ENCODE data around the gene GYPC.
"Not testable (repeated sequence)": the region's sequence is repeated elsewhere in the genome, so short reads cannot be mapped to it uniquely, and the experiment has no call there.

The GYPC gene

DNA sequence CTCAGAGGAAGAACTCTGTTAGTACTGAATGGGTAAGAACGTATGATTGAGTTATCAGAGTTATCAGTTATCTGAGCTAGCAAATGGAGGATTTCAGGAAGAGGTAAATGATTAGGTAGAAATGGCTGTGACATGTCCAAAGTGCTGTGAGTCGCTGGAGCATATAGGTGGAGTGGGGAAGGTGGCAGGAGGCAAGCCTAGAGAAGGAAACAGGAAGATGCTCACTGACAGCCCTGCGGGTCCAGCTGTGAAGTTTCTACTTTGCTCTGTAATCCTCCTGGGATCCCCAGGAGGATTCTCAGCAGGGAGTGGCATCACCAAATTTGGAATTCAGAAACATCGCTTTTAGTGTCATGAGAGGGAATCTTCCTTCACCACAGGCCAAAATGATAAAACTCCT, 52.0 kb downstream of the GYPC start:
- Histone ChIP-seq H3K9me3 (ENCODE audit: low read depth, low read length) (no peaks in the 10 kb centered on the region), H3K27ac (no peak overlapping the region), H3K36me3 (ENCODE audit: insufficient read depth, low read length) (no peaks in the 10 kb centered on the region), H3K4me3 (no peak overlapping the region), H3K9ac (ENCODE audit: insufficient read length) (no peak overlapping the region)
- DNase-seq (ENCODE audit: low read depth, low spot score): no peak
- TF ChIP-seq EZH2 (IDR thresholded peaks at IDR 0.05): no peak
- TF ChIP-seq FOXP2 (optimal IDR thresholded peaks at IDR 0.05; ENCODE audit: control extremely low read depth, extremely low read length, insufficient read depth): no peak
- TF ChIP-seq POLR2AphosphoS5 (IDR thresholded peaks at IDR 0.05; ENCODE audit: borderline replicate concordance, low read depth, low read length): no peak

DNA sequence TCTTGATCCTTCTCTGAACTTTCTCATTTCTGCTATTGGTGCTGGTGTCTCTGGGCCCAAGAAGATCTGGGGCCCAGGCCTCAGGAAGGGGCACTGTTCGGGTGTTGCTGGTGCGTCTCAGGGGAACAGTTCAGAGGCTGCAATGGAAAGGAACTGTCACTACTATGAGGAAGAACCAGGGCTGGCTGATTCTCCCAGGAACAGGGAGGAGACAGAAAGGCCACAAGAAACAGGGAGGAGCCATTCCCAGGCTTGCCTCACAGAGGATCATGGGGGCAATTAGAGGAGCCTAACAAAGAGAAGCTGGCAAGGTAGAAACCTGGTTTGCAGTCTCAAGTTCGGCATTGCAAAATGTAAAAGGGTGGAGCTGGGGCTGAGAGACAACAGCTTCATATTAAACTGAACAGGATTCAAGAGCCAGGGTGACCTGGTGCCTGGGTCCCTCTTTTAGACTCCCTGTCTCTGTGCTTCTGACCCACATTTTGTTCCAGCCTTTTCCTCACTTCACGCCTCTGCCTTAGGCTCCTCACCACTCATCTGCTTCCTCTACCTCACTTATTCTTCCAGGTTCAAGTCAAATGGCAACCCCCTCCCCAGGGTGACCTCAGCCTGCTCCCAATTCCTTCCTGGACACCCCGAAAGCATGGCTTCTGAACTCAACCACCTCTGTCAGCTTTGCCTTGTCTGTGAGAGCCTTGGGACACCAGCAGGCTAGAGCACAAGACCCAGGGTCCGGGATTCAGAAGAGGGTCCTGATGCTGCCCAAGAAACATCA, 58.4 kb downstream of the GYPC start:
- Histone ChIP-seq H3K9me3 (ENCODE audit: low read depth, low read length) (no peaks in the 10 kb centered on the region), H3K36me3 (ENCODE audit: insufficient read depth, low read length) (no peaks in the 10 kb centered on the region), H3K9ac (ENCODE audit: insufficient read length) (no peak overlapping the region), H3K4me3 (no peak overlapping the region), H3K27ac (no peak overlapping the region)
- DNase-seq (ENCODE audit: low read depth, low spot score): no peak
- TF ChIP-seq POLR2AphosphoS5 (IDR thresholded peaks at IDR 0.05; ENCODE audit: borderline replicate concordance, low read depth, low read length): no peak
- no peak for TF ChIP-seq FOXP2 (optimal IDR thresholded peaks at IDR 0.05; ENCODE audit: control extremely low read depth, extremely low read length, insufficient read depth)
- TF ChIP-seq EZH2 (IDR thresholded peaks at IDR 0.05): no peak

DNA sequence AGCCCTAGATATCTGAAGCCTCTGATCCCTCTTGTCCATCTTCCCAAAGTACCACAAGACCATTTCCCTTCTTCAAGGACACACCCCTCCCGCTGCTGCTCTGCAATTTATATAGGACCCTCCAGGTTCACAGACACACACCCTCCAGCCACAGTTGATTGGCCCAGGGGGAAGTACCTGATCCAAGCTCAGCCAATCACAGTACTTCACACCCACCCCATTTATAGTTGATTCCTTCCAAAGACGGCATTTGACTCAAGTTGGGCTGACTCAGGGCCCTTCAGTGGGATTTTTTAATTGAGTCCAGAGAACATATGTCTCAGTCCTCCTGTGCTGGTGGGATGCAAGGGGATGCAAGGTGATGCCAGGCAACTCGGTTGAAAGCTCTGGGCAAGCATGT, 59.2 kb downstream of the GYPC start:
- Histone ChIP-seq H3K4me3 (no peak overlapping the region), H3K9ac (ENCODE audit: insufficient read length) (no peak overlapping the region), H3K36me3 (ENCODE audit: insufficient read depth, low read length) (no peaks in the 10 kb centered on the region), H3K27ac (no peak overlapping the region), H3K9me3 (ENCODE audit: low read depth, low read length) (no peaks in the 10 kb centered on the region)
- TF ChIP-seq FOXP2 (optimal IDR thresholded peaks at IDR 0.05; ENCODE audit: control extremely low read depth, extremely low read length, insufficient read depth): no peak
- TF ChIP-seq POLR2AphosphoS5 (IDR thresholded peaks at IDR 0.05; ENCODE audit: borderline replicate concordance, low read depth, low read length): no peak
- TF ChIP-seq EZH2 (IDR thresholded peaks at IDR 0.05): no peak
- DNase-seq (ENCODE audit: low read depth, low spot score): no peak

DNA sequence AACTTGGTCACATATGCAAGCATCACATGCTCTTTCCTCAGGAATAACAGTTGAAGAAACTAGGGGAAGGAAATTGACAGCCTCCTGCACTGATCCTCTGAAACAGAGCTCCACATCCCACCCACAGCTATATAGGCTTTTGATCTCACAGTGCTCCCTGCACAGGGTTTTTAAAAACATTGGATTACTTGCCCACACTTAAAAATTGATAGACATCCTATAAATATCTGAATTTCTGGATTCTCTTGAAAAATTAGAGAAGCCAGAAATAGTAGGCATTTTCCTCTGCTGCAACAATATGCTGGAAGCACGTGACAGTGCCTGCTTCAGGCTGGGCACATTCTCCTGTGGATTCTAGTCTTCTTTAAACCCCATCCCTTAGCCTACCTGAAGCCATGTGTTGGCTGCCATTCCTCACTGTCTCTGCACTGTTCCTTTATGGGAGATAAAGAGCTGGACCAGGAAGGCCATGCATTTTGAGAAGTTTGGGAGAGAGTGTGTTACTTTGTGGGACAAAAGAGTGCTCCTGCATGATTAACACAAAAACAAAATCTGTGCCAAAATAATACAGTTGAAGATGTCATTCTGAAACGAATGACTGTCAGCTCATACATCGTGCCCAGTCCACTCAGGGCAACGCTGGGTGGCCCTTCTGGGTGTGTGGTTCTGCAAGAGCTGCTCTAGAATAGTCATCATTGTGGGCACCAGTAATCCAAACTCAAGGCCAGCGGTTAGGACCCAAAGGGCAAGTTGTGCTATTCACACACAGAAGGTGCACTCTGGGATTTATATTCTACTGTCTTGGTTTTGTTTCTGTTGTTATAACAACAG, 59.8 kb downstream of the GYPC start:
- H3K9me3 ChIP-seq (ENCODE audit: low read depth, low read length): no peaks in the 10 kb centered on the region
- H3K36me3 ChIP-seq (ENCODE audit: insufficient read depth, low read length): no peaks in the 10 kb centered on the region
- no peak overlapping the region for H3K27ac ChIP-seq
- no peak for TF ChIP-seq POLR2AphosphoS5 (IDR thresholded peaks at IDR 0.05; ENCODE audit: borderline replicate concordance, low read depth, low read length)
- H3K9ac ChIP-seq (ENCODE audit: insufficient read length): no peak overlapping the region
- H3K4me3 ChIP-seq: no peak overlapping the region
- DNase-seq (ENCODE audit: low read depth, low spot score): no peak

DNA sequence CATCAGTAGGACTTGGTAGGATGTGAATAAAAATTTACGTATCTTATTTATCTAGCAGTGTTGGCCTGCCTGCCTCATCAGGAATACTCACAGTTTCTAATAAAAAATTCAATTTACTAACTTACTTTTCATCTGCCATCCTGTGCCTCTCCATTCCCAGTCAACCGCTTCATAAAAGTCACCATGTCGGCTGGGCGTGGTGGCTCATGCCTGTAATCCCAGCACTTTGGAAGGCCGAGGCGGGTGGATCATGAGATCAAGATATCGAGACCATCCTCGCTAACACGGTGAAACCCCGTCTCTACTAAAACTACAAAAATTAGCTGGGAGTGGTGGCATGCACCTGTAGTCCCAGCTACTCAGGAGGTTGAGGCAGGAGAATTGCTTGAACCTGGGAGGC, 61.3 kb downstream of the GYPC start:
- not testable (repeated sequence) for H3K36me3 ChIP-seq (ENCODE audit: insufficient read depth, low read length)

DNA sequence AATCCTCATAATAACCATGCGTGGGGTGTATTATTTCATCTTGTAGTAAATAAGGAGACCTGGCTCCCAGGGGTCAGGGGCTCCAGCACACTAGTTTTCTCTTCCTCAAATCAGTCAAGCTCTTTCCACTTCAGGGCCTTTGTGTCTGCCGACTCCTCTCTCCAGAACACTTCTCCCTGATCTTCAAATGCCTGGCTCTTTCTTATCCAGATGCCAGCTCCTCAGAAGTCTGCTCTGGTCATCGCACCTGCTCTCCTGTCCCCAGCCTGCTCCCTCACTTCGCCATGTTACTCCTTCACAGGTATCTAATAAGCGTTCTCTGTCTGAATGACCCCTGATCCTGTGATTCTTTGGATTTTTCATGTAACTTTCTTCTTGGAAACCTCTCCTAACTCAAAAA, 62.0 kb downstream of the GYPC start:
- no peak overlapping the region for H3K4me3 ChIP-seq
- DNase-seq (ENCODE audit: low read depth, low spot score): no peak
- no peak overlapping the region for H3K9ac ChIP-seq (ENCODE audit: insufficient read length)
- no peaks in the 10 kb centered on the region for H3K36me3 ChIP-seq (ENCODE audit: insufficient read depth, low read length)
- TF ChIP-seq EZH2 (IDR thresholded peaks at IDR 0.05): no peak
- TF ChIP-seq FOXP2 (optimal IDR thresholded peaks at IDR 0.05; ENCODE audit: control extremely low read depth, extremely low read length, insufficient read depth): no peak
- no peak overlapping the region for H3K27ac ChIP-seq
- H3K9me3 ChIP-seq (ENCODE audit: low read depth, low read length): no peaks in the 10 kb centered on the region

More for the DNA sequence above, 61.3 kb downstream of the GYPC start:
- H3K9me3 ChIP-seq (ENCODE audit: low read depth, low read length); H3K4me3 ChIP-seq; DNase-seq (ENCODE audit: low read depth, low spot score); H3K9ac ChIP-seq (ENCODE audit: insufficient read length); H3K27ac ChIP-seq: not testable (repeated sequence)

DNA sequence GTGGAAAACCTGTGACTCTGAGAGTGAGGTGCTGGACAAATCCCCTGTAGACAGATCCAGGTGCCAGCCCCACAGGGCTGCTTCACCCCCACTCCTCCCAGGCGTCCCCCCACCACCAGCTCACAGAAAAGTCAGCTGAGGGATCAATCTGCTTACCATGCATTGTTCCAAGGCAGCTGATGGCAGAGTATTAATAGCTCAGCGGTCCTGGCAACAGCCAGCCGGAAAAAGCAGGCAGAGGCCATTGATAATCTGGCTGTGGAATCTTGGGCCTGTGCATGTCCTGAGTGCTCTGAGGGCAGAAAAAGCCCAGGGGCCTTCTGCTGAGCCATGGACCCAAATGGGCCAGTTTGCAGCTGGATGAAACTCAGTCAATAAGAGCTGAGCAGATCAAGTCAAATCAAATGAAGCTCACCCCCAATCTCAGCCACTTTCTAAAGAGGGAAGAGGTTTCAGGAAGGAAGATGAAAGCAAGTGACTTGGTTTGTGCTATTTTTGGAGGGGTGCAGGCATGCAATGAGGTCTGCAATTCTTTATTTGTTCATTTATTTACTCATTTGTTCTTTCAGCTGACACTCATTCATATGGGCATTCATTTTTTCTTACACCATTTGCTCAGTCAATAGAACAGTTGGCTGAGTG, 63.4 kb downstream of the GYPC start:
- no peaks in the 10 kb centered on the region for H3K36me3 ChIP-seq (ENCODE audit: insufficient read depth, low read length)
- no peak overlapping the region for H3K9ac ChIP-seq (ENCODE audit: insufficient read length)

DNA sequence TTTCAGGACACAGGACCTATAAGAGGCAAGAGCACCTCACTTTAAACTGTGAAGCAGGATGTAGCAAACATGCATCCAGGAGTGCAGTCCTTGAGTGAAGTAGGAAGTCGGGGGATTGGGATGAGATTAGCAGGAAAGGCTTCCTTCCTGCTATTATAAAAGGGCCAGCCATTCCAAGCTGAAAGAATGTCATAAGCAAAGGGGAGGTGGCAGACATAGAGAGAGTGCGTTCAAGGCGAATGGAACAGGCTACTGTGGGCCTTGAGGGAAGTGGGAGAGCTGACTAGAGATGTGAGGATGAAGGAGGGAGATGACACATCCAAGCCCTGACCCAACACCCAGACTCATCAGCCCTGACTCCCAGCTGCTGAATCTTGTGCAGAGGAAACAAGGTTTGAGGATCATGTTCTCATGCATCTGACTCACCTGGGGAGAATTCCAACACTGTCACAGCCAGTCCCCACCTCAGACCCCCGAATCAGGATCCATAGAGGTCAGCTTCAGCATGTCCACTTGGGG, 63.9 kb downstream of the GYPC start:
- no peaks in the 10 kb centered on the region for H3K36me3 ChIP-seq (ENCODE audit: insufficient read depth, low read length)
- no peaks in the 10 kb centered on the region for H3K9me3 ChIP-seq (ENCODE audit: low read depth, low read length)
- TF ChIP-seq POLR2AphosphoS5 (IDR thresholded peaks at IDR 0.05; ENCODE audit: borderline replicate concordance, low read depth, low read length): no peak
- TF ChIP-seq FOXP2 (optimal IDR thresholded peaks at IDR 0.05; ENCODE audit: control extremely low read depth, extremely low read length, insufficient read depth): no peak
- no peak for TF ChIP-seq EZH2 (IDR thresholded peaks at IDR 0.05)
- H3K4me3 ChIP-seq: no peak overlapping the region
- H3K27ac ChIP-seq: no peak overlapping the region
- no peak for DNase-seq (ENCODE audit: low read depth, low spot score)
- no peak overlapping the region for H3K9ac ChIP-seq (ENCODE audit: insufficient read length)

More for the DNA sequence above, 63.4 kb downstream of the GYPC start:
- no peak overlapping the region for H3K27ac ChIP-seq
- no peaks in the 10 kb centered on the region for H3K9me3 ChIP-seq (ENCODE audit: low read depth, low read length)
- DNase-seq (ENCODE audit: low read depth, low spot score): no peak
- no peak for TF ChIP-seq EZH2 (IDR thresholded peaks at IDR 0.05)
- TF ChIP-seq POLR2AphosphoS5 (IDR thresholded peaks at IDR 0.05; ENCODE audit: borderline replicate concordance, low read depth, low read length): no peak
- TF ChIP-seq FOXP2 (optimal IDR thresholded peaks at IDR 0.05; ENCODE audit: control extremely low read depth, extremely low read length, insufficient read depth): no peak
- no peak overlapping the region for H3K4me3 ChIP-seq
